DOHH2 (cell line): ENCODE measurements around the gene TMEM147.

Source experiments
- H3F3A ChIP-seq: fragments of 200-600 bp; sonication (generic), shearing (Covaris generic); 2 replicates; pipeline ENCODE4 v1.6.0; 2016; ENCODE audit warnings: antibody characterized with exemption, mild to moderate bottlenecking; ENCODE audit not compliant: control insufficient read depth, insufficient read depth
- H3K27ac ChIP-seq: fragments of 200-600 bp; sonication (generic); 2 replicates; pipeline ENCODE4 v1.5.1; 2014; ENCODE audit warnings: low read depth, mild to moderate bottlenecking, low read length, moderate library complexity
- H3K27me3 ChIP-seq: fragments of 200-600 bp; sonication (generic); 2 replicates; pipeline ENCODE4 v1.6.1; 2014; ENCODE audit warnings: mild to moderate bottlenecking, low read length, mixed read lengths; ENCODE audit not compliant: control insufficient read depth
- H3K36me3 ChIP-seq: fragments of 200-600 bp; sonication (generic); 2 replicates; pipeline ENCODE4 v1.6.1; 2014; ENCODE audit warnings: mild to moderate bottlenecking, low read length, moderate library complexity, mixed read lengths; ENCODE audit not compliant: control insufficient read depth
- H3K4me1 ChIP-seq: fragments of 200-600 bp; sonication (generic); 2 replicates; pipeline ENCODE4 v1.6.1; 2014; ENCODE audit warnings: mild to moderate bottlenecking, low read length, mixed read lengths; ENCODE audit not compliant: control insufficient read depth
- H3K4me2 ChIP-seq: fragments of 200-600 bp; sonication (generic); 2 replicates; pipeline ENCODE4 v1.6.0; 2014; ENCODE audit warnings: mild to moderate bottlenecking, low read length, moderate library complexity
- H3K4me3 ChIP-seq: fragments of 200-600 bp; sonication (generic); 2 replicates; pipeline ENCODE4 v1.5.1; 2014; ENCODE audit warnings: mild to moderate bottlenecking, low read length, mixed read lengths
- H3K79me2 ChIP-seq: fragments of 200-600 bp; sonication (generic); 2 replicates; pipeline ENCODE4 v1.6.1; 2014; ENCODE audit warnings: mild to moderate bottlenecking, low read length, mixed read lengths; ENCODE audit not compliant: control insufficient read depth
- H3K9me2 ChIP-seq: fragments of 200-600 bp; sonication (generic); replicated peaks from 2 replicates; pipeline ENCODE4 v1.6.1; 2014; ENCODE audit warnings: mild to moderate bottlenecking, low read length, mixed read lengths; ENCODE audit not compliant: control insufficient read depth
- H3K9me3 ChIP-seq: fragments of 200-600 bp; sonication (generic); 2 replicates; pipeline ENCODE4 v1.6.1; 2014; ENCODE audit warnings: antibody characterized with exemption, low read length, mixed read lengths; ENCODE audit not compliant: control insufficient read depth, insufficient read depth
- H4K20me1 ChIP-seq: fragments of 200-600 bp; sonication (generic); 2 replicates; pipeline ENCODE4 v1.6.0; 2014; ENCODE audit warnings: low read depth, mild to moderate bottlenecking, antibody characterized with exemption, low read length, moderate library complexity; ENCODE audit not compliant: control insufficient read depth, insufficient read depth
- CTCF ChIP-seq: fragments of 200-600 bp; sonication (generic); IDR thresholded peaks from one replicate; pipeline ENCODE4 v1.5.1; 2014; ENCODE audit warnings: antibody characterized with exemption, mild to moderate bottlenecking, low read depth, low read length; ENCODE audit not compliant: poor library complexity, severe bottlenecking
- EZH2phosphoT487 ChIP-seq: fragments of 200-600 bp; sonication (generic); IDR thresholded peaks from 2 replicates; pipeline ENCODE4 v1.6.1; 2017; ENCODE audit warnings: borderline replicate concordance, mild to moderate bottlenecking, antibody characterized with exemption, low read length, moderate library complexity, mixed read lengths

Gene TMEM147

GRCh38 chr19:35498984-35499527 is 46.4 kb upstream of the TMEM147 start:
- Histone ChIP-seq H3K36me3 (peaks cover 7% of the 10 kb centered on the region; the same call in 1 of the 2 replicates), H3K9me3 (no peaks in the 10 kb centered on the region), H3K4me1 (peaks cover 62% of the 10 kb centered on the region), H3K9me2 (no peaks in the 10 kb centered on the region), H3F3A (peaks cover 9% of the 10 kb centered on the region; the same call in 1 of the 2 replicates), H3K4me3 (no peak overlapping the region), H3K79me2 (no peaks in the 10 kb centered on the region), H3K4me2 (no peak overlapping the region), H3K27me3 (peaks cover 7% of the 10 kb centered on the region; the same call in 1 of the 2 replicates), H3K27ac (no peak overlapping the region), H4K20me1 (no peaks in the 10 kb centered on the region)
- no peak for TF ChIP-seq CTCF
- TF ChIP-seq EZH2phosphoT487: no peak

- Histone ChIP-seq H3K27me3 (no peaks in the 10 kb centered on the region; the same call in 1 of the 2 replicates), H3K4me1 (peaks cover 59% of the 10 kb centered on the region), H3F3A (peaks cover 9% of the 10 kb centered on the region; the same call in 1 of the 2 replicates), H3K9me2 (no peaks in the 10 kb centered on the region), H3K27ac (peak overlapping the region; percentile 93), H3K36me3 (peaks cover 7% of the 10 kb centered on the region; the same call in 1 of the 2 replicates), H3K4me2 (peak overlapping the region; percentile 79), H3K79me2 (no peaks in the 10 kb centered on the region), H3K4me3 (peak overlapping the region; percentile 60), H4K20me1 (no peaks in the 10 kb centered on the region), H3K9me3 (no peaks in the 10 kb centered on the region)
- TF ChIP-seq EZH2phosphoT487: no peak
- no peak for TF ChIP-seq CTCF
These were observed 44.8 kb upstream of the TMEM147 start for GRCh38 chr19:35500611-35501010.

GRCh38 chr19:35501684-35502083 is 43.7 kb upstream of the TMEM147 start:
- Histone ChIP-seq H3K36me3 (peaks cover 7% of the 10 kb centered on the region; the same call in 1 of the 2 replicates), H4K20me1 (no peaks in the 10 kb centered on the region), H3K4me2 (peak overlapping the region; percentile 79), H3K9me2 (no peaks in the 10 kb centered on the region), H3K27me3 (peaks cover 4% of the 10 kb centered on the region; the same call in 1 of the 2 replicates), H3K4me3 (peak overlapping the region; percentile 60), H3K27ac (peak overlapping the region; percentile 93), H3K79me2 (no peaks in the 10 kb centered on the region), H3K4me1 (peaks cover 58% of the 10 kb centered on the region), H3F3A (peaks cover 9% of the 10 kb centered on the region; the same call in 1 of the 2 replicates), H3K9me3 (no peaks in the 10 kb centered on the region)
- TF ChIP-seq CTCF (no peak), EZH2phosphoT487 (no peak)
